CD1c-positive myeloid dendritic cell (primary cell): ENCODE measurements around the gene MARCHF4.

ENCODE experiments used
- DNase-seq: peaks from one replicate; pipeline ENCODE4 v3.0.0-alpha.2; 2016; ENCODE audit errors: extremely low spot score

The MARCHF4 gene

GRCh38 chr2:216350214-216350791 is 22.0 kb downstream of the MARCHF4 start:
- no peak for DNase-seq

GRCh38 chr2:216349366-216349765 is 22.9 kb downstream of the MARCHF4 start:
- DNase-seq = no peak

- DNase-seq = no peak
Measured at GRCh38 chr2:216348756-216349308, 23.5 kb downstream of the MARCHF4 start.

- DNase-seq = no peak
Measured at GRCh38 chr2:216346781-216347180, 25.5 kb downstream of the MARCHF4 start.

GRCh38 chr2:216345846-216346245 is 26.4 kb downstream of the MARCHF4 start:
- no peak for DNase-seq

GRCh38 chr2:216344950-216345300 is 27.4 kb downstream of the MARCHF4 start:
- no peak for DNase-seq

DNA sequence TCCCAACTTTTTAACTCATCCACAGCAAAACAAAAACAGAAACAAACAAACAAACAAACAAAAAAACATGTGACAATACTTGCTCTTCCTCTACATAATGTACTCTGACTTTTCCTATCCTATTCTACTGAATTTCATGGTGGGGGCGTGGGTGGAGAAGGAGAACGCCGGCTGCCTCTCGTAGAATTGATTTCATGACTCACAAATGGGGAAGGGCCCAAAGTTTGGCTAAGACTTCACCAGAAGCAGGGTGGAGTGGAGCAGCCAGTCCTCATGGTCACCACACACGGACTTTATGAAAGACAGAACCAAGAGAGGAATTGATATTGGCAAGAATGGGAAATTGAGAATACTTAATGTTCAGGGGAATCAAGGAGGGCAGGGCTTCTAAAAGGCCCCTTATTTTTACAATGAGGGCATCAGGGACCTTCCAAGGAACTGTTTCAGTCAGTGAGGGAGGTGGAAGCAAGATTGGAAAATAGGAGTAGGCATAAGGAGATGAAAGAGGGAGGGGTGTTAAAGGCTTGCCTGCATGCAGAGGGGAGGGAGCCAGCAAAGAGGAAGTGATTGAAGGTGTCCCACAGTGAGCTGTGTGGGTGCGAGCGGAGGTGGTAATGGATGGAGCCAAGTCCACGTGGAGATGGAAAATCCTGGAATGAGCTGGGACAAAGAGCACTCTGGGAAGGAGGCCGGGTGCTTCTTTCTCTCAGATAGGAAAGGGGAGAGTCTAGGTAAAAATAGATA is 27.9 kb downstream of the MARCHF4 start:
- peak; percentile 36 for DNase-seq

- DNase-seq = no peak
Measured at GRCh38 chr2:216343221-216343980, 28.9 kb downstream of the MARCHF4 start.

DNA sequence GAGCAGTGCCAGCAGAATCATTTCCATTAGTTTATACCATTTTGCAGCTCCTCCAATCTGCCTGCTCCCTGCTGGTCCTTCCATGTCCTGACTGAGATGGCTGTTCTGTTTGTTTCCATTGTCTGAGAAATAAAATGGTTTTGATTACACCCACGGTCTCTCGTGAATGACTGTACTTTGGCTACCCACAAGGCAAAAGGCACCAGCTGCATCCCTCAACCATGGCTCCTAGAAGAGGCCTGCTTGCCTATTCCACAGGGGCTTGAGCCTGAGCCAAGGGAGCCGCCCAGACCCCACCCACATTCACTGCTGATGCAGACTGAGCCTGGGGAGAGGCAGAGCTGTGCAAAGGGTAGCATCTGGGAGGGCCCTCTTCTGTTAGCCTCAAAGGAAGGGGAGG is 31.2 kb downstream of the MARCHF4 start:
- DNase-seq = no peak

- DNase-seq = no peak
Measured at GRCh38 chr2:216340280-216340631, 32.0 kb downstream of the MARCHF4 start.

- DNase-seq = no peak
Measured at GRCh38 chr2:216339456-216340279, 32.6 kb downstream of the MARCHF4 start.

- DNase-seq = no peak
Measured at GRCh38 chr2:216335252-216335651, 37.0 kb downstream of the MARCHF4 start.

GRCh38 chr2:216328347-216328746 is 43.9 kb downstream of the MARCHF4 start:
- peak; percentile 8 for DNase-seq

DNA sequence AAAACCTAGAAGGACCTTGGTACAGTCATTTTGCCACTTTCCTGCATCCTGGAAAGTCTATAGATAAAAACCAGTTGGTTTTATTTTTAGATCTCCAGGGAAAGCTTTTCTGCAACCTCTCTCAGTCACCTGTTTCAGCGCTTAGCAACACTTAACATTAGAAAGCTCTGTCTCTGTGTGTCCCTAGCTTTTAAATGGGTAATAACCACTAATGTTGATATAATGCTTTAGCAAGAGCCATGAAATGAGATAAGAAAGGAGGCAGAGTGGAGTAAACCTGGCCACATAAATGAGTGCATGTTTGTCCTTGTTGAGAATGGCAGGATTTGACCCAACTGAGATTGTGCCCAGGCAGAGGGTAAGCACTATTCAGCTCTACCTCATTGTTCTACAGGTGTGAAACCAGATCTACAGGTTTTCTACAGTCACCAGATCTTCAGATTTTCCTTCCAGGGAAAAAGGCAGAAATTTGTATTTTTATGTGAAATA is 44.8 kb downstream of the MARCHF4 start:
- no peak for DNase-seq
